HG03571 (cell line): ENCODE results near the gene MYLK.
"Not testable (repeated sequence)": the region's sequence is repeated elsewhere in the genome, so short reads cannot be mapped to it uniquely, and the experiment has no call there.

Experiments used
- ATAC-seq: cut with Tn5 transposase; IDR thresholded peaks from one replicate; pipeline ENCODE4 v1.9.1; 2021; ENCODE audit not compliant: unreplicated experiment

The MYLK gene

GRCh38 chr3:123634149-123635051 is 249.7 kb downstream of the MYLK start:
- ATAC-seq: no peak

DNA sequence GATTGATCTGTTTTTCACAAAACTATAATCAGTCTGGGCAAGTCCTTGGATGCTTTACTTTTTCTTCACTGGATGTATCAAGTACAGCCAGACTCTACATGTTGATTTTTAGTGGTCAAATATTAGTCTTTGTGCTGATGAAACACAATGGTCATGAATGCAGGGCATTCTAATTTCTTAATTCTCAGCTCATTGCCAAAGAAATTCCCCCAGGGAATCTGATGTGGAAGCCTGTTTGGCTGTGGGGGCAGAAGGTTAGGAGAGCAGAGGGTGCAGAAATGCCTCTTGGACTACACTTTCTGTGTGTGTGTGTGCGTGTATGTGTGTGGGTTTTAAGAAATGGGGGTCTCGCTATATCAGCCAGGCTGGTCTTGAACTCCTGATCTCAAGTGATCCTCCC is 250.6 kb downstream of the MYLK start:
- ATAC-seq: no peak

DNA sequence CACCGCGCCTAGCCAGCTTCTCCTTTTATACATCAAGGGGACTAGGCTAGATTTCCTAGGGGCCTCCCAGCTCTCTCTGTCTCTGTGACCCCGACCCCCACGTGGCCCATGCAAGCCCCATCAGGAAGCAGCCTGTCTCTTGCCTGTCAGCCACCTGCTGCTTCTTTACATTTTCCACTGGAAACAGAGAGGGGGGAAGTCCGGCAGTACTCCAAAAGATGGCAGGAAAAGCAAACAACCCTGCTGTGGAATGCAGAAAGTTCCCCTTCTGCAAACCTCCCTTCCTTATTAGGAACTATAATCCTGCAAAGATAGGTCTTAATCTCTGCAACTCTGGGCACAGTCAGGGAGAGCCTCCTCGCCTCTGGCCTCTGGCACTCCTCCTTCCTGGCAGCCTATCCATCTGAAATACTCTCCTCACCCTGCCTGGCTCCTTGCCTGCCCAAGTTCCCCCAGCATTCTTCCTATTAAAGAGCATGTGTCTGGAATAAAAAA is 251.9 kb downstream of the MYLK start:
- no peak for ATAC-seq

DNA sequence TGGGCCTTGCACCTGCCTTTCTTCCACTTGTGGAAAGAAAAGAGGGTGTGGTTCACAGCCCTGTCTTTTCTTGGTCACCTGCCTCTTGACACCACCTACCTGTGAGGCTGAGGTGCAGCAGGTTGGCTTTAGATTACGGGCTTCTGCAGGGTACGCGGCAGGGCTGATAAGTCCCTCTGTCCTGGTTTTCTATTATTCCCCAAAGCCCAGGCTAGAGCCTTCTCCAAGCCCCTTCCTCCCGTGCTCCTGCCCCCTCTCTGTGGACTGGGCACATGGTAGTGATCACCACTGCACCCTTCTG is 254.4 kb downstream of the MYLK start:
- no peak for ATAC-seq

DNA sequence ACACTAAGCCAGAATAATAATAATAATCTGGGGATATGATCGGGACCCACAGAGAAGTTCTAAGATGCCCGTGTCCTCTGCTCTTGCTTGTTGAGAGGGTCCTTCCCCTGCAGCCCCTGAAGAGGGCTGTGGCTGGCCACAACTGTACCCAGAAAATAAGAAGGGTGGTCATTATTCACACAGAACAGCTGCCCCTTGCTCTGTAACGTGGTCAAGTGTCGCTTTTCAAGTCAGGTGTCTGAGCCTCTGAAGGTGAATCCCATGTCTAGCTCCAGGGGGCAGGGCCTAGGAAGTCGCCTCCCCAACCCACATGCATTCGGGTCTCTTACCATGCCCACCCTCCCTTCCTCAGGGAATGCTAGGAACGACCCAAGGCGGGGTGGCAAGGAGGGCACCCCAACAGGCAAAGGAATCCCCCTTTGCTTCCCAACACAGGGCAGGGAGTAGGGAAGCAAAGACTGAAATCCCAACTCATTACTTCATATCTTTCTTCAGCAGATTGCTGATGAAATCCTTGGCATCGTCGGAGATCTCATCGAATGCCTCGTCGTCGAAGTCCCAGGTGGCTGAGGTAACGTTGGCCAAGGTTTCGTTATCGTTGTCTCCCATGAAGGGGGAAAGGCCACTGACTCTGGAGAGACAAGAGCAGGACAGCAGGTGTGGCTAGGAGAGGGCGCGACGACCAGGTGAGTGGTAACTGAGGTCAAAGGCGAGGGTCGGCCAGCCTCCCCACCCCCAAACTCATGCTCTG is 255.0 kb downstream of the MYLK start:
- no peak for ATAC-seq

- no peak for ATAC-seq
Measured at GRCh38 chr3:123627673-123628670, 256.2 kb downstream of the MYLK start.

DNA sequence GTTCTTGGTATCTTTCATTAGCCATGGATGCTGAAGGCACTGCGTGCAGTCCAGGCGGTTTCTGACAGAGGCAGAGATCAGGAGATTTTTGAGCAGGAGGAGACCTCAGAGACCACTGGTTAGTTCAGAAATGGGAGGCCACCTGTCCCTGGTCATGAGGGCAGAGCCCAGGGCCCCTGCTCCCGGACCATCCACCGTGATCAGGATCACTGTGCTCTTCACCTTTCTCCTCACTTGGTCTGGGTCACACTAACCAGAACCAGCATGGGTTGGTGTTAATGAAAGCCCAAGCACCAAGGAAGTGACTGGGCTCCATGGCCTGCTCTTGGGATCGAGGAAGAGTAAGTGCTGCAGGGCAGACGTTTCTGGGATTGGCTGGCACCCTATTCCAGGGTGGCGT is 257.3 kb downstream of the MYLK start:
- no peak for ATAC-seq

GRCh38 chr3:123624302-123624701 is 259.8 kb downstream of the MYLK start:
- ATAC-seq: no peak

- no peak for ATAC-seq
Measured at GRCh38 chr3:123623346-123623880, 260.7 kb downstream of the MYLK start.

DNA sequence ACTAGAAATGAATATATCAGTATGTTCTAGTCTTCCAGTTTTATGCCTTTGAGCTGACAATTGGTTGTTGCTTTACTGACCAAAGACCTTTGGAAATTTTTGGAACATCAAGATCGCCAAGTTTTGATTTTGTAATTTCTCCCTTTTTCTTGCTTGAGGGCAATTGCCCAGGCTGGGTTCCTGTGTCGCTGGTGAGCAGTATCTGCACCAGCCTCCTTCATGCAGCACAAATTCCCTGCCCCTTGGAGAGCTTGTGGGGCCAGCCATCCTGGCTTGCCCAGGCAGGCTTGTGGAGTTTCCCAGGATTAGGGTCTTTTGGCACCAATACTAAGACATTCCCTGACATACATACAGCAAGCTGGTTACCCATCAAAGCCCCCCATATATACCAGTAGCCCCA is 261.4 kb downstream of the MYLK start:
- ATAC-seq: no peak

- no peak for ATAC-seq
Measured at GRCh38 chr3:123621850-123622189, 262.3 kb downstream of the MYLK start.

DNA sequence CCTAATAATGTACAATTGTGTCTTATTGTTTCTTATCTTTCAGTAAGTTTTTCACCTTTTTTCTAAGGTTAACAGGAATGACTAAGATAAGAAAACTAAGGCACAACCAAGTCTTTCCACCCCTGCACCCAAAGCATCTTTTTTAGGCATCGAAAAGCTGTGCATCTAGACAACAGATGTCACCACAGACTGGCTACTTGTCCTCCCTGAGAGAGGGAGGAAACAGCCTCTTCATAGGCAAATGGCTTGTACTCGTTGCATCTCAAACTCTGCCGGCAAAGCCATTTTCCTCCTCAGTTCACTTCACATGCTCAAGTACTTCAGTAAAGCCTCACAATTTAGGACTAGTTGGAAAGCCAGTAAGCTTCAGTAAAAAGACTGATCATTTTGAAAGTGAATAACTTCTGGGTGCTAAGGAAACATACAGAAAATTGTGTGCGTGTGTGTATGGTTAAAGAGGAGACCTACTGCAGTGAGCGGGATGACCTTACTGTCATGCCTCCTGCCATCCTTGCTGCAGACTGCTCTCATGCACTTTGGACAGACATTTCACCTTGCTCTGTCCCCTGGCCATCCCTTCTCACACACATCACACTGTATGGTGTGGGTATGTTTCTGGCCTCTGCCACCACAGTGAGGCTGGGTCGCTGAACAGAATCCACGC is 262.8 kb downstream of the MYLK start:
- no peak for ATAC-seq

GRCh38 chr3:123620343-123620742 is 263.8 kb downstream of the MYLK start:
- no peak for ATAC-seq

- ATAC-seq: no peak
Measured at GRCh38 chr3:123618768-123619484, 265.2 kb downstream of the MYLK start.

DNA sequence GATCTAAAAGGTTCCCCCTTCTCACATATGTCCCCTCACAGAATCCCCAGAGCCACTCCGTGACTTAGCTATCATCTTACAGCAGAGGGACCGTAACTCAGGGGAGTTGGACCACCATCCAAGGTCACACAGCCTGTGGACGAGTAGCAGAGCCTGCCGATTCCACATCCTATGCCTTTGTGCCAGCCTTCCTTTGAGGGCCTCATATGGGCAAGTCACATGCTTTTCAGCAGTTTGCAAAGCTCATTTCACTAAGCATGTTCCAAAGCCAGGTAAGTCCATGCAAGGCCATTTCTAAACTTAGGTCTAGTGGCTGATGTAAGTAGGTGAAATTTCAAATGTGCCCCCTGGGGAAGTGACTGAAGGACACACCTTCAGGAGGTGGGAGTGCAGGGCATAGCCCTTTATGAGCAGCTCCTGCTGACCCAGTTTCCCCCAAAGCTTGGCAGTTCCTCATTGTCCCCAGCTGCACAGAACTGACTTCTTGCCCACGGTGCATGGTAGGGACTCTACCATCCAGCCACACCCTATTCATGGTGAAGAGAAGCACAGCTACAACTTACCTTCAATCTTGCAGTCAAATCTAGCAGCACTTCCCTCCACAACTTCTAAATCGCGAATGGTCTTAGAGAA is 265.9 kb downstream of the MYLK start:
- ATAC-seq: no peak

GRCh38 chr3:123616593-123616992 is 267.5 kb downstream of the MYLK start:
- ATAC-seq: no peak

GRCh38 chr3:123613543-123613942 is 270.6 kb downstream of the MYLK start:
- no peak for ATAC-seq

- not testable (repeated sequence) for ATAC-seq
Measured at GRCh38 chr3:123611674-123612073, 272.5 kb downstream of the MYLK start.

DNA sequence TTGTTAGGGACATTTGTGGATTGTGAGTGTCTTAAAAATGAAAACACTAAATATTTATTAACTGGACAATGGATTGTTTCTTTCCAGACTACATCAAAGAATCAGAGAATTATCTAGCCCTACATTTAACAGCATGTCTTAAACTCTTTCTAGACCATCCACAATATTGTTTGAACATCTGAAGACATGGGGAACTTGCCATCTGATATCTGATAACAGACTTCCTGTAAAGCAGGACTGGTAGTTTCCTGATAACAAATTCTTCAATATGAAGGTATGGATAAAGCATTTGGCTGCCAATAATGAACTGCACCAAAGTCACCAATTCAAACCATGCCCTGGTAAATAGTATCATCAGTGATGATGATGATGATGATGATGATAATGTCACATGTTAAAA is 273.1 kb downstream of the MYLK start:
- ATAC-seq: no peak
